HepG2 (cell line): ENCODE measurements around the gene ELOVL6. TPM values are rescaled to one million over a fixed set of nuclear protein-coding genes. Genes with fewer than 3 reads are reported as not detected.

Experiments
- AHR ChIP-seq: IDR thresholded peaks from 2 replicates; pipeline ENCODE4 v1.6.1; 2018; ENCODE audit warnings: missing genetic modification reagents, missing compliant biosample characterization
- CC2D1A ChIP-seq: sonication (generic); formaldehyde crosslinking; IDR thresholded peaks from 2 replicates; pipeline ENCODE4 v1.8.1; 2023; ENCODE audit warnings: mild to moderate bottlenecking, missing genetic modification reagents
- CCDC6 ChIP-seq: sonication (generic); formaldehyde crosslinking; IDR thresholded peaks from 2 replicates; pipeline ENCODE4 v1.8.1; 2022; ENCODE audit warnings: mild to moderate bottlenecking, missing genetic modification reagents, moderate library complexity
- DMTF1 ChIP-seq: sonication (generic); formaldehyde crosslinking; IDR thresholded peaks from 2 replicates; pipeline ENCODE4 v1.4.0; 2020; ENCODE audit warnings: mild to moderate bottlenecking, missing genetic modification reagents
- HNF4G ChIP-seq, 2 experiments: sonication (generic) in 1 of 2; formaldehyde crosslinking in 1 of 2; IDR thresholded peaks; 2 replicates each; pipeline versions ENCODE4 v1.4.0 to v1.6.1; 2011 to 2020; ENCODE audit warnings: borderline replicate concordance in 2 of 2, low read depth in 2 of 2, mild to moderate bottlenecking in 2 of 2, low read length in 1 of 2, missing genetic modification reagents in 1 of 2, moderate library complexity in 1 of 2
- MTF1 ChIP-seq: sonication (generic); formaldehyde crosslinking; IDR thresholded peaks from 2 replicates; pipeline ENCODE4 v1.5.0; 2020; ENCODE audit warnings: missing genetic modification reagents
- NFE2L2 ChIP-seq: fragments of 150-350 bp; IDR thresholded peaks from 2 replicates; pipeline ENCODE4 v1.6.1; 2014; ENCODE audit warnings: low read length
- NR2C2 ChIP-seq: sonication (generic); formaldehyde crosslinking; IDR thresholded peaks from 2 replicates; pipeline ENCODE4 v1.4.0; 2020; ENCODE audit warnings: missing genetic modification reagents, mild to moderate bottlenecking, moderate library complexity, borderline replicate concordance
- NRL ChIP-seq: sonication (generic); formaldehyde crosslinking; IDR thresholded peaks from 2 replicates; pipeline ENCODE4 v1.5.0; 2020; ENCODE audit warnings: missing genetic modification reagents, mild to moderate bottlenecking, moderate library complexity, borderline replicate concordance
- POLR2G ChIP-seq: fragments of 200-400 bp; formaldehyde crosslinking; IDR thresholded peaks from 2 replicates; pipeline ENCODE4 v1.6.1; 2018; ENCODE audit warnings: mild to moderate bottlenecking, low read depth, low read length, moderate library complexity
- RFX3 ChIP-seq: IDR thresholded peaks from 2 replicates; pipeline ENCODE4 v1.6.1; 2016; ENCODE audit warnings: missing biosample characterization, missing genetic modification reagents
- SOX6 ChIP-seq, 2 experiments: fragments of 450-650 bp in 1 of 2; sonication (generic) in 1 of 2; formaldehyde crosslinking in 1 of 2; IDR thresholded peaks; 2 replicates each; pipeline versions ENCODE4 v1.4.0 to v1.6.1; 2017 to 2020; ENCODE audit warnings: antibody characterized with exemption in 1 of 2, mild to moderate bottlenecking in 1 of 2, missing genetic modification reagents in 1 of 2
- SP4 ChIP-seq: sonication (generic); formaldehyde crosslinking; IDR thresholded peaks from 2 replicates; pipeline ENCODE4 v1.8.1; 2023; ENCODE audit warnings: mild to moderate bottlenecking, missing genetic modification reagents
- SUZ12 ChIP-seq: fragments of 150-350 bp; IDR thresholded peaks from 2 replicates; pipeline ENCODE4 v1.6.1; 2014; ENCODE audit warnings: low read depth, low read length
- ZBTB4 ChIP-seq: sonication (generic); formaldehyde crosslinking; IDR thresholded peaks from 2 replicates; pipeline ENCODE4 v1.4.0; 2020; ENCODE audit warnings: missing genetic modification reagents, mild to moderate bottlenecking, borderline replicate concordance
- ZMYM4 ChIP-seq: sonication (generic); formaldehyde crosslinking; IDR thresholded peaks from 2 replicates; pipeline ENCODE4 v1.8.1; 2023; ENCODE audit warnings: mild to moderate bottlenecking, missing genetic modification reagents
- ZNF10 ChIP-seq: sonication (generic); formaldehyde crosslinking; IDR thresholded peaks from 2 replicates; pipeline ENCODE4 v1.4.0; 2020; ENCODE audit warnings: mild to moderate bottlenecking, low read depth, missing genetic modification reagents, borderline replicate concordance
- ZNF121 ChIP-seq: sonication (generic); formaldehyde crosslinking; IDR thresholded peaks from 2 replicates; pipeline ENCODE4 v1.5.0; 2020; ENCODE audit warnings: mild to moderate bottlenecking, missing genetic modification reagents
- ZNF660 ChIP-seq: sonication (generic); formaldehyde crosslinking; IDR thresholded peaks from 2 replicates; pipeline ENCODE4 v1.5.1; 2020; ENCODE audit warnings: mild to moderate bottlenecking, low read depth, missing genetic modification reagents, borderline replicate concordance
- ZNF720 ChIP-seq: sonication (generic); formaldehyde crosslinking; IDR thresholded peaks from 2 replicates; pipeline ENCODE4 v1.4.0; 2020; ENCODE audit warnings: missing genetic modification reagents
- ZSCAN20 ChIP-seq: sonication (generic); formaldehyde crosslinking; IDR thresholded peaks from 2 replicates; pipeline ENCODE4 v1.4.0; 2020; ENCODE audit warnings: missing genetic modification reagents, mild to moderate bottlenecking, borderline replicate concordance
- ZSCAN30 ChIP-seq: sonication (generic); formaldehyde crosslinking; IDR thresholded peaks from 2 replicates; pipeline ENCODE4 v1.5.0; 2020; ENCODE audit warnings: mild to moderate bottlenecking, missing genetic modification reagents
- polyA plus RNA-seq, 8 experiments: library from polyadenylated mRNA; depleted of rRNA in 3 of 8; stranded (reverse) in 7 of 8; unstranded in 1 of 8; fragments of >200 nt; fragmentation: Illumina TruSeq in 4 of 8; extraction: Trizol in 4 of 8; gene quantifications; 2 replicates each; pipeline versions ENCODE4 v1.2.1 to v1.2.3, GENCODE V29; 2011 to 2016; ENCODE audit warnings: low read depth in 4 of 8, missing spikeins in 1 of 8, mixed read lengths in 1 of 8; ENCODE audit not compliant: insufficient read depth in 1 of 8
- total RNA-seq, 5 experiments: library from RNA; depleted of rRNA; stranded (reverse); fragments of >200 nt; fragmentation: Illumina TruSeq; extraction: Trizol; gene quantifications; 2 replicates each; pipeline ENCODE4 v1.2.3, GENCODE V29; 2016; ENCODE audit warnings: low read depth in 1 of 5
- TF ChIP-seq, protein P1 (sequence below): sonication (generic); formaldehyde crosslinking; IDR thresholded peaks from 2 replicates; pipeline ENCODE4 v1.4.0; 2020; ENCODE audit warnings: mild to moderate bottlenecking, low read depth, missing genetic modification reagents

ELOVL6 gene
- total and polyA plus RNA-seq, 2 of the 13 experiments (the other 11 are each of a cell fraction or from before 2014, with no cell fraction given): 14.1 to 23.2 TPM

DNA sequence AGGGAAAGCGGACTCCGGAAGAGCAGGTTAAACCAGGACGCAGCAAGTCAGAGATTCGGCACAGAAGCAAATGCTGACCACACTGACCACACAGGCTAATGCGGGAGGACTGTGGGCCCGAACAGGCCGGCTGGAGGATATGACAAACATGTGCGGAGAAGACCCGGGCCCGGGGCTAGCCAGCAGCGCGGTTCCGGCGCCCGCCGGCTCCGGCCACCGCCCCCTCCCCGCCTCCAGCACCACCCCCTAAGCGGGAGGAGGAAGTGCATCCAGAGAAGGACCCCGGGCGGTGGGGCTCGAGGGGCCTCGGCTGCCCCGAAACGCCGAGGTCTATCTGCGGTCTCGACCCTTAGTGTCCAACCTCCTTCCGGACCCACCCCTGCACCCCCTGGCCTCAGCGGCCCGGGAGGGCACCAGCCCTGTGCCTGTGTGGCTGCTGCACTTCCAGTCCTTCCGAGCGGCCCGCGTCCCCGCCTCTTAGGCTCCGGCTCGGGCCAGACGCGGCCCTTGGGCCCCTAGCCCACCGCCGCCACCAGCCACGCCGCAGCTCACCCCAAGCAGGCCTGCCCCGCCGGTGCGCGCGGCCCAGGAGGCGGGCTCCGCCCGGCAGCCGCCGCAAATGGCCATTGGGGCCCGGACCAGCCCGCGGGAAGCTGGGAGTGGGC lies 2.1 kb downstream of the ELOVL6 start (continued):
- TF ChIP-seq, protein P1, sequence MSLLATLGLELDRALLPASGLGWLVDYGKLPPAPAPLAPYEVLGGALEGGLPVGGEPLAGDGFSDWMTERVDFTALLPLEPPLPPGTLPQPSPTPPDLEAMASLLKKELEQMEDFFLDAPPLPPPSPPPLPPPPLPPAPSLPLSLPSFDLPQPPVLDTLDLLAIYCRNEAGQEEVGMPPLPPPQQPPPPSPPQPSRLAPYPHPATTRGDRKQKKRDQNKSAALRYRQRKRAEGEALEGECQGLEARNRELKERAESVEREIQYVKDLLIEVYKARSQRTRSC (CRISPR knock-in tag): no peak
- no peak for TF ChIP-seq MTF1 (CRISPR knock-in tag)
- peak; percentile 18; the same call in 1 of the 2 replicates for TF ChIP-seq ZSCAN20 (CRISPR knock-in tag)
- TF ChIP-seq RFX3 (CRISPR knock-in tag): no peak
- peak; percentile 37; the same call in 1 of the 2 replicates for TF ChIP-seq NRL (CRISPR knock-in tag)
- TF ChIP-seq CCDC6 (CRISPR knock-in tag): peak; percentile 36
- no peak for TF ChIP-seq AHR (CRISPR knock-in tag)
- no peak for TF ChIP-seq ZNF10 (CRISPR knock-in tag)
- TF ChIP-seq ZNF720: no peak
- no peak for TF ChIP-seq HNF4G (IDR thresholded peaks at IDR 0.05; ENCODE audit: borderline replicate concordance, low read depth, low read length)
- no peak for TF ChIP-seq HNF4G (CRISPR knock-in tag; IDR thresholded peaks at IDR 0.05; ENCODE audit: borderline replicate concordance, low read depth)
- no peak for TF ChIP-seq NFE2L2
- no peak for TF ChIP-seq SOX6 (IDR thresholded peaks at IDR 0.05)
- peak; percentile 20; the same call in 1 of the 2 replicates for TF ChIP-seq SOX6 (CRISPR knock-in tag; IDR thresholded peaks at IDR 0.05)
- no peak for TF ChIP-seq CC2D1A (CRISPR knock-in tag)
- no peak for TF ChIP-seq ZNF121 (CRISPR knock-in tag)
- TF ChIP-seq ZMYM4 (CRISPR knock-in tag): no peak
- no peak for TF ChIP-seq ZNF660 (CRISPR knock-in tag)
- peak; percentile 69; the same call in 1 of the 2 replicates for TF ChIP-seq SP4
- no peak for TF ChIP-seq SUZ12
- no peak; the same call in 1 of the 2 replicates for TF ChIP-seq NR2C2 (CRISPR knock-in tag)
- peak; percentile 81 for TF ChIP-seq POLR2G
- no peak for TF ChIP-seq DMTF1
- TF ChIP-seq ZSCAN30 (CRISPR knock-in tag): 0 out of 2 replicates have a peak, but pooled peaks have one; percentile 53
- TF ChIP-seq ZBTB4 (CRISPR knock-in tag): no peak
